GM10248 (cell line): ENCODE measurements around the gene PIP4K2A.

Experiments used
- CTCF ChIA-PET: fragments of 300-600 bp; sonication (Branson Sonifier 250); formaldehyde crosslinking; extraction: SDS; loops from one replicate; lab custom pipeline; 2021; ENCODE audit warnings: antibody characterized with exemption; lab: Yijun Ruan, JAX
- POLR2A ChIA-PET: fragments of 350-650 bp; sonication (Branson Sonifier 250); formaldehyde crosslinking; extraction: SDS; loops from one replicate; lab custom pipeline; 2020; ENCODE audit warnings: antibody characterized with exemption; lab: Yijun Ruan, JAX
- DNase-seq: peaks from one replicate; pipeline ENCODE4 v3.0.0; 2012; ENCODE audit errors: extremely low spot score
- CTCF ChIP-seq: IDR thresholded peaks from 2 replicates; pipeline ENCODE4 v1.5.1; 2012; ENCODE audit warnings: mild to moderate bottlenecking, low read depth; ENCODE audit errors: extremely low read depth, missing control alignments, control extremely low read depth

The PIP4K2A gene

GRCh38 chr10:22620140-22620857, 94.1 kb downstream of the PIP4K2A start:
- no peak for DNase-seq
- ChIA-PET POLR2A (no interaction called here), CTCF (interaction anchor here (2.1 to 2.5 kb wide), 2 partner anchors 9 to 15 kb away, joined by 8 to 15 read pairs; no protein-coding TSS in a partner anchor)
- no peak for TF ChIP-seq CTCF

- POLR2A ChIA-PET, result no interaction called here
- no peak for TF ChIP-seq CTCF
- CTCF ChIA-PET, result interaction anchor here (1.1 to 2.5 kb wide), 4 partner anchors 10 to 31 kb away, joined by 3 to 15 read pairs (median 6); no protein-coding TSS in a partner anchor
- no peak for DNase-seq
Observed at GRCh38 chr10:22619101-22619500, 95.3 kb downstream of the PIP4K2A start.

GRCh38 chr10:22618078-22618785, 96.1 kb downstream of the PIP4K2A start:
- ChIA-PET POLR2A (no interaction called here), CTCF (interaction anchor here (1.1 to 6.0 kb wide), 8 partner anchors 8 to 32 kb away, joined by 3 to 32 read pairs (median 3); no protein-coding TSS in a partner anchor)
- TF ChIP-seq CTCF, result no peak
- no peak for DNase-seq

GRCh38 chr10:22617516-22617915, 96.9 kb downstream of the PIP4K2A start:
- POLR2A ChIA-PET, result no interaction called here
- CTCF ChIA-PET, result interaction anchor here (1.2 to 6.0 kb wide), 9 partner anchors 9 to 31 kb away, joined by 3 to 32 read pairs (median 3); no protein-coding TSS in a partner anchor
- TF ChIP-seq CTCF, result peak; percentile 16
- no peak for DNase-seq

- no peak for DNase-seq
- TF ChIP-seq CTCF, result no peak
- CTCF ChIA-PET, result interaction anchor here (1.2 to 6.0 kb wide), 7 partner anchors 9 to 43 kb away, joined by 3 to 32 read pairs (median 3); no protein-coding TSS in a partner anchor
- POLR2A ChIA-PET, result no interaction called here
Observed at GRCh38 chr10:22617051-22617450, 97.3 kb downstream of the PIP4K2A start.

- ChIA-PET POLR2A (no interaction called here), CTCF (interaction anchor here (0.8 to 6.0 kb wide), 7 partner anchors 11 to 55 kb away, joined by 3 to 32 read pairs (median 3); no protein-coding TSS in a partner anchor)
- TF ChIP-seq CTCF, result no peak
- DNase-seq, result peak; percentile 58
Observed at GRCh38 chr10:22615819-22616499, 98.4 kb downstream of the PIP4K2A start.
